Body of pancreas (tissue), 4 donors: ENCODE data around the gene PTRHD1.

Source experiments
- POLR2A ChIP-seq, 3 donors: fragments of 450-650 bp; IDR thresholded peaks; one replicate each; pipeline ENCODE4 v1.6.1; 2016; ENCODE audit warnings: antibody characterized with exemption in 3 of 3, mild to moderate bottlenecking in 2 of 3
- TF ChIP-seq, protein P1 (sequence below), 7 experiments: fragments of 450-650 bp in 4 of 7; fragments of 200-600 bp in 3 of 7; sonication (generic) in 3 of 7; IDR thresholded peaks; one replicate each; pipeline ENCODE4 v1.5.1; 2016 to 2019; ENCODE audit warnings: antibody characterized with exemption in 7 of 7

DNA sequence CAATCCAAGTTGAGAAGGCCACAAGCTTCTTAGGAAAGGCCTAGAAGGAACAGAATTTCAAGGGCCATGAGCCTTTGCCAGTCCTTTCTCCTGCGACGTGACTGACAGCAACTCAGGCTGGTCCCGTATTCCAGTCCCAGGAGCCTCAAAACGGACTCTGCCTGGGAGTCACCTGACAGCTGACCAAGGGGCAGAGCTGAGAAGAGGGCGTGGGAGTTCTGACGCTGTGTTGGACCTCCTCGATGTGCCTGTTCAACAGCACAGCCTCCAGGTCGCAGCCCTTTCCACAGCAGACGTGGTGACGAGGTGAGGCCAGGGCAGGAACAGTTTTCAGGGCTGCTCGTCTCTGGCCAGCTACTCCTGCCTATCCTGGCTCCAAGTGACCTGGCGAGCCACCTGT lies 37.6 kb upstream of the PTRHD1 start:
- no peak for TF ChIP-seq POLR2A (IDR thresholded peaks at IDR 0.05)
- TF ChIP-seq, protein P1, sequence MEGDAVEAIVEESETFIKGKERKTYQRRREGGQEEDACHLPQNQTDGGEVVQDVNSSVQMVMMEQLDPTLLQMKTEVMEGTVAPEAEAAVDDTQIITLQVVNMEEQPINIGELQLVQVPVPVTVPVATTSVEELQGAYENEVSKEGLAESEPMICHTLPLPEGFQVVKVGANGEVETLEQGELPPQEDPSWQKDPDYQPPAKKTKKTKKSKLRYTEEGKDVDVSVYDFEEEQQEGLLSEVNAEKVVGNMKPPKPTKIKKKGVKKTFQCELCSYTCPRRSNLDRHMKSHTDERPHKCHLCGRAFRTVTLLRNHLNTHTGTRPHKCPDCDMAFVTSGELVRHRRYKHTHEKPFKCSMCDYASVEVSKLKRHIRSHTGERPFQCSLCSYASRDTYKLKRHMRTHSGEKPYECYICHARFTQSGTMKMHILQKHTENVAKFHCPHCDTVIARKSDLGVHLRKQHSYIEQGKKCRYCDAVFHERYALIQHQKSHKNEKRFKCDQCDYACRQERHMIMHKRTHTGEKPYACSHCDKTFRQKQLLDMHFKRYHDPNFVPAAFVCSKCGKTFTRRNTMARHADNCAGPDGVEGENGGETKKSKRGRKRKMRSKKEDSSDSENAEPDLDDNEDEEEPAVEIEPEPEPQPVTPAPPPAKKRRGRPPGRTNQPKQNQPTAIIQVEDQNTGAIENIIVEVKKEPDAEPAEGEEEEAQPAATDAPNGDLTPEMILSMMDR (IDR thresholded peaks at IDR 0.05): no peak
